Astrocyte (in vitro differentiated cells and primary cell): ENCODE data around the gene KMT2C. TPM values are rescaled to one million over a fixed set of nuclear protein-coding genes. Genes with fewer than 3 reads are reported as not detected.

ENCODE experiments used
- DNase-seq: peaks from one replicate; pipeline ENCODE4 v3.0.0-alpha.2; 2010; ENCODE audit warnings: low read depth
- FAIRE-seq: peaks from 2 replicates; lab custom pipeline; 2011; peaks lifted over from hg19 to GRCh38; lab: Jason Lieb, UNC
- H2AFZ ChIP-seq: 2 replicates; pipeline ENCODE4 v1.6.0; 2012; ENCODE audit warnings: low read depth, low read length, inconsistent platforms
- H3K27ac ChIP-seq: 2 replicates; pipeline ENCODE4 v1.5.1; 2011; ENCODE audit warnings: low read depth, low read length, inconsistent platforms
- H3K27me3 ChIP-seq: 2 replicates; pipeline ENCODE4 v1.6.0; 2011; ENCODE audit warnings: low read length, inconsistent platforms; ENCODE audit not compliant: insufficient read depth
- H3K36me3 ChIP-seq: 2 replicates; pipeline ENCODE4 v1.5.1; 2011; ENCODE audit warnings: low read length, inconsistent platforms; ENCODE audit not compliant: insufficient read depth
- H3K4me1 ChIP-seq: 2 replicates; pipeline ENCODE4 v1.5.1; 2011; ENCODE audit warnings: low read length, inconsistent platforms; ENCODE audit not compliant: insufficient read depth
- H3K4me2 ChIP-seq: 2 replicates; pipeline ENCODE4 v1.6.0; 2012; ENCODE audit warnings: low read length, inconsistent platforms
- H3K4me3 ChIP-seq: 2 replicates; pipeline ENCODE4 v1.5.1; 2011; ENCODE audit warnings: low read depth, mild to moderate bottlenecking, low read length, inconsistent platforms; ENCODE audit not compliant: insufficient read depth
- H3K79me2 ChIP-seq: 2 replicates; pipeline ENCODE4 v1.6.0; 2012; ENCODE audit warnings: mild to moderate bottlenecking, low read length, inconsistent platforms; ENCODE audit not compliant: insufficient read depth
- H3K9ac ChIP-seq: 2 replicates; pipeline ENCODE4 v1.6.0; 2012; ENCODE audit warnings: mild to moderate bottlenecking, low read length, inconsistent platforms
- H3K9me3 ChIP-seq: 2 replicates; pipeline ENCODE4 v1.5.1; 2012; ENCODE audit warnings: low read depth, mild to moderate bottlenecking, low read length, inconsistent platforms; ENCODE audit not compliant: insufficient read depth
- H4K20me1 ChIP-seq: 2 replicates; pipeline ENCODE4 v1.6.0; 2012; ENCODE audit warnings: low read length, inconsistent platforms; ENCODE audit not compliant: insufficient read depth
- H3K27ac Mint-ChIP-seq: one replicate; pipeline ENCODE4 v1.8.0; 2021; ENCODE audit warnings: mild to moderate bottlenecking, mixed read lengths; ENCODE audit not compliant: unreplicated experiment
- H3K27me3 Mint-ChIP-seq: one replicate; pipeline ENCODE4 v1.8.0; 2021; ENCODE audit warnings: low read depth, mixed read lengths; ENCODE audit not compliant: unreplicated experiment
- H3K36me3 Mint-ChIP-seq: one replicate; pipeline ENCODE4 v1.8.0; 2021; ENCODE audit warnings: low read depth, mixed read lengths; ENCODE audit not compliant: unreplicated experiment
- H3K4me1 Mint-ChIP-seq: one replicate; pipeline ENCODE4 v1.8.0; 2021; ENCODE audit warnings: low read depth, mixed read lengths; ENCODE audit not compliant: unreplicated experiment
- H3K4me3 Mint-ChIP-seq: one replicate; pipeline ENCODE4 v1.8.0; 2021; ENCODE audit warnings: mild to moderate bottlenecking, moderate library complexity, mixed read lengths; ENCODE audit not compliant: unreplicated experiment
- H3K9me3 Mint-ChIP-seq: one replicate; pipeline ENCODE4 v1.8.0; 2021; ENCODE audit warnings: mild to moderate bottlenecking, mixed read lengths; ENCODE audit not compliant: unreplicated experiment
- CTCF ChIP-seq: IDR thresholded peaks from 2 replicates; pipeline ENCODE4 v1.5.1; 2011; ENCODE audit warnings: low read depth, mild to moderate bottlenecking, inconsistent platforms, low read length, moderate library complexity; ENCODE audit not compliant: insufficient read depth
- EZH2 ChIP-seq: IDR thresholded peaks from 2 replicates; pipeline ENCODE4 v1.6.1; 2012; ENCODE audit warnings: mild to moderate bottlenecking, low read length, inconsistent platforms; ENCODE audit not compliant: insufficient read depth
- total RNA-seq: library from RNA; stranded (reverse); gene quantifications from 2 replicates; pipeline ENCODE4 v1.2.1, GENCODE V29; 2021

Gene KMT2C
- total RNA-seq, 1 donor from 2014 or later: 59.0 TPM

GRCh38 chr7:152097330-152097729 is 338.5 kb downstream of the KMT2C start:
- H3K79me2 ChIP-seq: no peaks in the 10 kb centered on the region
- H3K4me2 ChIP-seq: no peak overlapping the region
- Mint-ChIP-seq H3K4me3 (no peak overlapping the region), H3K36me3 (peaks cover 5% of the 10 kb centered on the region), H3K27me3 (no peaks in the 10 kb centered on the region), H3K9me3 (no peaks in the 10 kb centered on the region), H3K4me1 (peaks cover 7% of the 10 kb centered on the region), H3K27ac (no peak overlapping the region)
- H2AFZ ChIP-seq: no peak overlapping the region
- H3K27me3 ChIP-seq: no peaks in the 10 kb centered on the region
- no peak overlapping the region for H3K4me3 ChIP-seq
- no peak overlapping the region for H3K27ac ChIP-seq
- no peak for TF ChIP-seq EZH2
- no peak for TF ChIP-seq CTCF
- FAIRE-seq (no peak), DNase-seq (no peak)
- H3K9ac ChIP-seq: no peak overlapping the region
- no peaks in the 10 kb centered on the region for H4K20me1 ChIP-seq
- no peaks in the 10 kb centered on the region for H3K4me1 ChIP-seq
- H3K36me3 ChIP-seq: no peaks in the 10 kb centered on the region
- no peaks in the 10 kb centered on the region for H3K9me3 ChIP-seq

- Histone ChIP-seq H3K4me3 (no peak overlapping the region), H3K36me3 (no peaks in the 10 kb centered on the region), H3K9me3 (no peaks in the 10 kb centered on the region), H3K4me2 (no peak overlapping the region), H3K79me2 (peaks cover 6% of the 10 kb centered on the region), H3K27ac (no peak overlapping the region), H3K27me3 (no peaks in the 10 kb centered on the region), H4K20me1 (no peaks in the 10 kb centered on the region), H2AFZ (no peak overlapping the region), H3K4me1 (no peaks in the 10 kb centered on the region), H3K9ac (no peak overlapping the region)
- H3K36me3 Mint-ChIP-seq: peaks cover 4% of the 10 kb centered on the region
- no peak overlapping the region for H3K27ac Mint-ChIP-seq
- no peaks in the 10 kb centered on the region for H3K9me3 Mint-ChIP-seq
- no peak for DNase-seq
- no peak overlapping the region for H3K4me3 Mint-ChIP-seq
- TF ChIP-seq EZH2: no peak
- no peak for TF ChIP-seq CTCF
- H3K27me3 Mint-ChIP-seq: no peaks in the 10 kb centered on the region
- H3K4me1 Mint-ChIP-seq: peaks cover 7% of the 10 kb centered on the region
- FAIRE-seq: no peak
Observed at GRCh38 chr7:152095771-152096170, 340.0 kb downstream of the KMT2C start.

- Mint-ChIP-seq H3K4me3 (no peak overlapping the region), H3K4me1 (peaks cover 7% of the 10 kb centered on the region), H3K9me3 (peaks cover 9% of the 10 kb centered on the region), H3K27ac (no peak overlapping the region), H3K36me3 (peaks cover 14% of the 10 kb centered on the region), H3K27me3 (no peaks in the 10 kb centered on the region)
- no peaks in the 10 kb centered on the region for H4K20me1 ChIP-seq
- H3K27ac ChIP-seq: no peak overlapping the region
- no peak for TF ChIP-seq EZH2
- no peak for TF ChIP-seq CTCF
- no peaks in the 10 kb centered on the region for H3K27me3 ChIP-seq
- no peaks in the 10 kb centered on the region for H3K36me3 ChIP-seq
- H2AFZ ChIP-seq: no peak overlapping the region
- DNase-seq: no peak
- no peak overlapping the region for H3K4me2 ChIP-seq
- H3K79me2 ChIP-seq: peaks cover 9% of the 10 kb centered on the region
- H3K4me1 ChIP-seq: no peaks in the 10 kb centered on the region
- peaks cover 8% of the 10 kb centered on the region for H3K9me3 ChIP-seq
- H3K4me3 ChIP-seq: no peak overlapping the region
- no peak overlapping the region for H3K9ac ChIP-seq
- no peak for FAIRE-seq
Observed at GRCh38 chr7:152093717-152094116, 342.1 kb downstream of the KMT2C start.
